ENCODE data around the gene ATCAY. TPM values are rescaled to one million over a fixed set of nuclear protein-coding genes. Genes with fewer than 3 reads are reported as not detected.
"Not testable (repeated sequence)": the region's sequence is repeated elsewhere in the genome, so short reads cannot be mapped to it uniquely, and the experiment has no call there.

Gene ATCAY
- total RNA-seq, 1 donor = not detected

DNA sequence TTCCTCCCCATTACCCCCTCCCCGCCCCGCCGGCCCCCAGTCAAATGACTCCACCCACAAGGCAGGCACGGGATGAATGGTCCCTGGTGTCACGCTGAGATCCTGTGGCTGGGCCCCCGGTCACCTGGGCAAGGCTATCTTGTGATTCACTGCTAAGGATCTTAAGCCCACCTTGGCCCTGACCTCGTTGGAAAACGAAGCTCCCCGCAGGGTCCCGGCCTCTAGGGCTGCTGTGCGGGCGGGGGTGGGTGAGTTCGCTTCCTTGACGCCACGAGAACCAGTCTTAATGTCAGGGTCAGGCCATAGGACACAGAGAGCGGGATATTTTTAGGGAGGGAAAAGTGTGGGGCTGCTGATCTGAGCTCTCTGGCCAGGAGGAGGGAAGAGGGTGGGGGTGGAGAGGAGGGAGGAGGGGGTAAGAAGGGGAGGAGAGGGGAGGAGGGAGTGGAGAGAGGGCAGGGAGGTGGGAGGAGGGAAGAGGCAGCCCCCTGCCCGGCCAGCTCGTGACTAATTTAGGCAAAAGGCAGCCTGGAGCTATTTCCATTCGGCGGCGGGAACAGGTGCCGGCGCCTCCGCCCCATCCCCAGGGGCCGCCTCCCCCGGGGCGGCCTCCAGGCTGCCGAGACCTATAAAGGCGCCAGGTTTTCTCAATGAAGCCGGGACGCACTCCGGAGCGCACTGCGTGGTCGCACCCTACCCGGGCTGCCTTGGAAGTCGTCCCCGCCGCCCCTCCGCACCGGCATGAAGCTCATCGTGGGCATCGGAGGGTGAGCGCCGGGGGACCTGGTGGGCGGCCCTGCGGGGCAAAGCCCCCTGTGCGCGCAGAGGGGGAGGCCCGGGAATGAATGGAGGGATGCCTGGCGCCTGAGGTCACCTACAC is 52.7 kb downstream of the ATCAY start, which contains the start of gene NMRK2:
Gene NMRK2 (plus strand): TSS at position 139 of the 880 bp plus-strand sequence. CDS start 603 bp downstream, at position 742.
- no peak for DNase-seq (ENCODE audit: low read depth)
- no peak within 1 kb of the TSS for H3K4me3 ChIP-seq (ENCODE audit: low read depth, low read length)
- TF ChIP-seq, protein P1, sequence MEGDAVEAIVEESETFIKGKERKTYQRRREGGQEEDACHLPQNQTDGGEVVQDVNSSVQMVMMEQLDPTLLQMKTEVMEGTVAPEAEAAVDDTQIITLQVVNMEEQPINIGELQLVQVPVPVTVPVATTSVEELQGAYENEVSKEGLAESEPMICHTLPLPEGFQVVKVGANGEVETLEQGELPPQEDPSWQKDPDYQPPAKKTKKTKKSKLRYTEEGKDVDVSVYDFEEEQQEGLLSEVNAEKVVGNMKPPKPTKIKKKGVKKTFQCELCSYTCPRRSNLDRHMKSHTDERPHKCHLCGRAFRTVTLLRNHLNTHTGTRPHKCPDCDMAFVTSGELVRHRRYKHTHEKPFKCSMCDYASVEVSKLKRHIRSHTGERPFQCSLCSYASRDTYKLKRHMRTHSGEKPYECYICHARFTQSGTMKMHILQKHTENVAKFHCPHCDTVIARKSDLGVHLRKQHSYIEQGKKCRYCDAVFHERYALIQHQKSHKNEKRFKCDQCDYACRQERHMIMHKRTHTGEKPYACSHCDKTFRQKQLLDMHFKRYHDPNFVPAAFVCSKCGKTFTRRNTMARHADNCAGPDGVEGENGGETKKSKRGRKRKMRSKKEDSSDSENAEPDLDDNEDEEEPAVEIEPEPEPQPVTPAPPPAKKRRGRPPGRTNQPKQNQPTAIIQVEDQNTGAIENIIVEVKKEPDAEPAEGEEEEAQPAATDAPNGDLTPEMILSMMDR (IDR thresholded peaks at IDR 0.05; ENCODE audit: insufficient read depth, low read length) = no peak

DNA sequence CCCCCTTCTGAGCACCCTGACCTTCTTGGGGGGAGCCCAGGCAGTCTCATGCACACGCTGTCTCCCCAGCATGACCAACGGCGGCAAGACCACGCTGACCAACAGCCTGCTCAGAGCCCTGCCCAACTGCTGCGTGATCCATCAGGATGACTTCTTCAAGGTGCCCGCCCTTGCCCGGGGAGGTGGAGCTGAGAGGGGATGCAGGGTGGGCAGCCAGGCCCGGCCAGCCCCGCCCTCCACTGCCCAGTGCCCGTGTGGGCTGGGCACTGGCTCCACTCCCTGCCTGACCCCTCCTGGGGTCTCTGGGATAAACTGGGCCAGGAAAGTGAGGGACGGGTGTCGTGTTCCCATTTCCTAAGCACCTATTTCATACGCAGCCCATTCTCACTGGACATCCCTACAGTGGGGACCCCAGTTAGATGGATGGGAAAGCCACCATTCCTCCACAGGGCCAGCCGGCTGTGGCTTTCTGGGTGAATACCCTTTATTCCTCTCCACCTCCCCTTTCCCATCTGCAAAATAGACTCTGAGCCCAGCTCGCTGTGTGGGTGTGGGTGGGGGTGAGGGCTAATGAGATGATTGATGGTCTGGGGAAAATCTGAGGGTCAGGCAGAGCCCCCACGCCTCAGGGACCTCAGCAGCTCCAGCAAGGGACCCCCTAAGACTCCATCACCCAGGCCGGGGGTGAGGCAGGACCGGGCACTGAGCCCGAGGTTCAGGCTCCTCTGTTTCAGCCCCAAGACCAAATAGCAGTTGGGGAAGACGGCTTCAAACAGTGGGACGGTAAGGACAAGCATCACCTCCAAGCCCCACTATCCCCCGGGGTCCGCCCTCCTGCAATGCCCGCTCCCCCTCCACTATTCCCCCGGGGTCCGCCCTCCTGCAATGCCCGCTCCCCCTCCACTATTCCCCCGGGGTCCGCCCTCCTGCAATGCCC is 56.3 kb downstream of the ATCAY start:
- no peak for DNase-seq (ENCODE audit: low read depth)
- TF ChIP-seq, protein P1 (IDR thresholded peaks at IDR 0.05; ENCODE audit: insufficient read depth, low read length) = no peak

DNA sequence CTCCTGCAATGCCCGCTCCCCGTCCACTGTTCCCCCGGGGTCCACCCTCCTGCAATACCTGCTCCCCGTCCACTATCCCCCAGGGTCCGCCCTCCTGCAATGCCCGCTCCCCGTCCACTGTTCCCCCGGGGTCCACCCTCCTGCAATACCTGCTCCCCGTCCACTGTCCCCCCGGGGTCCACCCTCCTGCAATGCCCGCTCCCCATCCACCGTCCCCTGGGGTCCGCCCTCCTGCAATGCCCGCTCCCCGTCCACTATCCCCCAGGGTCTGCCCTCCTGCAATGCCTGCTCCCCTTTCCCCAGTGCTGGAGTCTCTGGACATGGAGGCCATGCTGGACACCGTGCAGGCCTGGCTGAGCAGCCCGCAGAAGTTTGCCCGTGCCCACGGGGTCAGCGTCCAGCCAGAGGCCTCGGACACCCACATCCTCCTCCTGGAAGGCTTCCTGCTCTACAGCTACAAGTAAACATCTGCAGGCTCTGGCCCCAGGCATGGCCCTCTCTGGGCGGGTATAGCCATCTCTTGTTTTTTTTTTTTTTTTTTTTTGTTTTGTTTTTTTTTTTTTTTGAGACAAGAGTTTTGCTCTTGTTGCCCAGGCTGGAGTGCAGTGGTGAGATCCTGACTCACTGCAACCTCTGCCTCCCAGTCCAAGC is 57.9 kb downstream of the ATCAY start:
- not testable (repeated sequence) for H3K4me3 ChIP-seq (ENCODE audit: low read depth, low read length); DNase-seq (ENCODE audit: low read depth)

More for the DNA sequence above, 56.3 kb downstream of the ATCAY start:
- no peak overlapping the region for H3K4me3 ChIP-seq (ENCODE audit: low read depth, low read length)

DNA sequence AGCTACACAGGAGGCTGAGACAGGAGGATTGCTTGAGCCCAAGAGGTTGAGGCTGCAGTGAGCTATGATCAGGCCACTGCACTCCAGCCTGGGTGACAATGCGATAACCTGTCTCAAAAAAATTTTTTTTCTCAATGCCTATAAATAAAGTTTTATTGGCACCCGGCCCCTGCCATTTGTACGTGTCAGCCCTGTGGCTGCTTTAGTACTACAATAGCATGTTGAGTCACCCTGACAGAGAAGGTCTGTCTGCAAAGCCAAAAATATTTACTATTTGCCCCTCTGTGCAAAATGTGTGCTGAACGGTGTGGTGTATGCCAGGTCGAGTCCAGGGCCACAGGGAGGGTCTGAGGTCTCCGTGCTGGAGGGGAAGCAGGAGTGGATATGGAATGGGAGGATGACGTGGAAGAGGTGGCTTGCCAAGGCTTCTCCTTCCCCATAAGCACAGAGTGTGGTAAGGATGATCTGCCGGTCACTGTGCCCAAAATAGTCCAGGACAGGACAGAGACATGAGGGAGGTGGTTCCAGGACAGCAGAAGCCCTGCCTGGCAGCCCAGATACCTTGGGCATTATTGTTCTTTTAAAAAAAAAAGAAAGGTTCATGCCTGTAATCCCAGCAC is 62.4 kb downstream of the ATCAY start:
- DNase-seq (ENCODE audit: low read depth) = no peak
- H3K4me3 ChIP-seq (ENCODE audit: low read depth, low read length) = no peak overlapping the region
- TF ChIP-seq, protein P1 (IDR thresholded peaks at IDR 0.05; ENCODE audit: insufficient read depth, low read length) = no peak

DNA sequence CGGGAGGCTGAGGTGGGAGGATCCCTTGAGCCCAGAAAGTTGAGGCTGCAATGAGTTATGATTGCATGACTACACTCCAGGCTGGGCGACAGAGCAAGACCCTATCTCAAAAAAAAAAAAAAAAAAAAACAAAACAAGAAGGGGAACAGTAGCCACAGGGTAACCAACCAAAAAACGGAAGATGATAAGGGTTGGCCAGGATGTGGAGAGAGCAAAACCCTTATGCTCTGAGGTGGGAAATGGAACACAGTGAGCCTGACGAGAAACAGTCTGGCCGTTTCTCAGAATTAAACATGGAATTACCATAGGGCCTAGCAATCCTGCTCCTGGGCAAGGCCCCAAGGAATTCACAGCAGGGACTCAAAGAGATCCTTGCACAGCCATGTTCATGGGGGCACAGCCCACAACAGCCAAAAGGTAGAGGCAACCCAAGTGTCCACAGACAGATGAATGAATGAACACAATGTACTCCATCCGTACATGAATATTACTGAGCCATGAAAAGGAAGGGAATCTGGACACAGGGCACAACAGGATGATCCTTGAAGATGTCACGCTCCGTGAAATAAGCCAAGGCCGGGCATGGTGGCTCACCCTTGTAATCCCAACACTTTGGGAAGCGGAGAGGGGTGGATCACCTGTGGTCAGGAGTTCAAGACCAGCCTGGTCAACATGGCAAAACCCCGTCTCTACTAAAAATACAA is 63.7 kb downstream of the ATCAY start:
- TF ChIP-seq, protein P1 (IDR thresholded peaks at IDR 0.05; ENCODE audit: insufficient read depth, low read length) = no peak
- no peak overlapping the region for H3K4me3 ChIP-seq (ENCODE audit: low read depth, low read length)
- DNase-seq (ENCODE audit: low read depth) = no peak

DNA sequence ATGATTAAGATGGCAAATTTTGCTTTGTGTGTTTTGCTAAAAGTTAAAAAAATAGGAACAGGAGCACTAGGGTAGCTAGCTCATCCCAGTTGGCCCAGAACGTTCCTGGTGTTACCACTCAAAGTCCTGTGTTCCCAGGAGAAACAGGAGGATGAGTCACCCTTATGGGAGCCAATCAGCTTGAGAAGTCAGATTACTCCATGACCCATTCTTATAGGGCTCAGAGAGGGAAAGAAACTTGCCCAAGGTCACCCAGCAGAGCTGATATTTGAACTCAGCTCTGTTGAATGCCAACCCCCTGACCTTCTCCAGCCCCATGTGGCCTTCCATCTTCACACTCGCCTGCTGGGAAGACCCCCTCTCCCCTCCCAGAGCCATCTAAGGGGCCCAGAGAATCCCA is 65.4 kb downstream of the ATCAY start:
- H3K4me3 ChIP-seq (ENCODE audit: low read depth, low read length) = no peak overlapping the region
- DNase-seq (ENCODE audit: low read depth) = peak; percentile 35
- TF ChIP-seq, protein P1 (IDR thresholded peaks at IDR 0.05; ENCODE audit: insufficient read depth, low read length) = no peak

DNA sequence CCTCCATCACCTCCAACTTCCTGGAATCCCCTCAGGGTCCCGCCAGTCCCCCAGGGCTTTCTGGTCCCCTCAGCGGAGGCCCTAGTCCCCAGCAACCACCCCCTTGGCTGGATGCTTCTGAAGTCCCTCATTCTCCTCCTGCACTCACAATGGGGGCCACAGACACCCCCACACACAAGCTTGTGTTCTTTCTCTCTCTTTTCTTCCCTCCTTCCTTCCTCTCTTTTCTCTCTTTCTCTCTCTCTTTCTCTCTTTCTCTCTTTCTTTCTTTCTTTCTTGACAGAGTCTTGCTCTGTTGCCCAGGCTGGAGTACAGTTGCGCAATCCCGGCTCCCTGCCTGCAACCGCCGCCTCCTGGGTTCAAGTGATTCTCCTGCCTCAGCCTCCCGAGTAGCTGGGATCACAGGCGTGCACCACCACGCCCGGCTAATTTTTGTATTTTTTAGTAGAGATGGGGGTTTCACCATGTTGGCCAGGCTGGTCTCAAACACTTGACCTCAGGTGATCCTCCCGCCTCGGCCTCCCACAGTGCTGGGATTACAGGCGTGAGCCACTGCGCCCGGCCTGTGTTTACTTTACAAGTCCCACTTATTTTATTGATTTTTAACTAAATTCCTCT is 66.9 kb downstream of the ATCAY start:
- DNase-seq (ENCODE audit: low read depth); H3K4me3 ChIP-seq (ENCODE audit: low read depth, low read length): not testable (repeated sequence)
